H1 (cell line): Measurements from ENCODE around the gene FBXO38. TPM values are rescaled to one million over a fixed set of nuclear protein-coding genes. Genes with fewer than 3 reads are reported as not detected.

Experiments used
- CTCF ChIA-PET: fragments of 300-600 bp; sonication (Branson Sonifier 250); formaldehyde crosslinking; loops from one replicate; lab custom pipeline; 2021; ENCODE audit not compliant: partially characterized antibody; lab: Charles Lee
- POLR2A ChIA-PET: fragments of 300-600 bp; sonication (Branson Sonifier 250); formaldehyde crosslinking; loops from one replicate; lab custom pipeline; 2021; ENCODE audit warnings: inconsistent platforms; ENCODE audit not compliant: partially characterized antibody; lab: Charles Lee
- DNase-seq, 2 experiments: peaks; one replicate each; pipeline versions ENCODE4 v3.0.0 to v3.0.0-alpha.2; 2010 to 2022; ENCODE audit warnings: low spot score in 2 of 2, low read depth in 1 of 2, mixed read lengths in 1 of 2
- FAIRE-seq: peaks from 2 replicates; lab custom pipeline; 2011; peaks lifted over from hg19 to GRCh38; lab: Jason Lieb, UNC
- H2AFZ ChIP-seq: 2 replicates; pipeline ENCODE4 v1.8.1; 2012; ENCODE audit warnings: low read length, inconsistent platforms
- H2AK5ac ChIP-seq: 2 replicates; pipeline ENCODE4 v1.6.1; 2013; ENCODE audit warnings: low read depth, low read length
- H2BK120ac ChIP-seq: replicated peaks from 2 replicates; pipeline ENCODE3; 2013; ENCODE audit warnings: low read depth, low read length, inconsistent platforms
- H2BK12ac ChIP-seq: 2 replicates; pipeline ENCODE4 v1.6.1; 2013; ENCODE audit warnings: low read depth, low read length
- H2BK15ac ChIP-seq: 2 replicates; pipeline ENCODE4 v1.6.1; 2013; ENCODE audit warnings: low read length
- H2BK20ac ChIP-seq: 2 replicates; pipeline ENCODE4 v1.6.1; 2013; ENCODE audit warnings: low read length
- H2BK5ac ChIP-seq: 2 replicates; pipeline ENCODE4 v1.6.1; 2013; ENCODE audit warnings: low read depth, low read length
- H3K14ac ChIP-seq: 2 replicates; pipeline ENCODE4 v1.6.1; 2013; ENCODE audit warnings: inconsistent platforms; ENCODE audit not compliant: insufficient read length
- H3K18ac ChIP-seq: 2 replicates; pipeline ENCODE4 v1.6.1; 2013; ENCODE audit warnings: low read length; ENCODE audit errors: extremely low read depth
- H3K23ac ChIP-seq: 2 replicates; pipeline ENCODE4 v1.6.1; 2013; ENCODE audit warnings: inconsistent platforms; ENCODE audit not compliant: insufficient read length
- H3K23me2 ChIP-seq: 2 replicates; pipeline ENCODE4 v1.6.1; 2013; ENCODE audit warnings: low read depth, low read length
- H3K27ac ChIP-seq: 2 replicates; pipeline ENCODE4 v1.6.1; 2011; ENCODE audit warnings: low read depth, low read length, inconsistent platforms
- H3K27me3 ChIP-seq, 4 experiments: replicated peaks in 1 of 4; 1 replicate in 1 of 4; 2 replicates in 3 of 4; pipeline versions ENCODE4 v1.6.1 to v1.8.1; 2011 to 2013; ENCODE audit warnings: low read length in 3 of 4, mild to moderate bottlenecking in 3 of 4, inconsistent platforms in 2 of 4, mixed read lengths in 2 of 4, moderate library complexity in 1 of 4; ENCODE audit not compliant: control insufficient read depth in 3 of 4, insufficient read depth in 3 of 4; ENCODE audit errors: extremely low read depth in 1 of 4
- H3K36me3 ChIP-seq, 4 experiments: 2 replicates each; pipeline versions ENCODE4 v1.6.1 to v1.8.1; 2011 to 2013; ENCODE audit warnings: mild to moderate bottlenecking in 4 of 4, low read length in 3 of 4, moderate library complexity in 2 of 4, control low read depth in 1 of 4, inconsistent platforms in 1 of 4; ENCODE audit not compliant: insufficient read depth in 4 of 4, control insufficient read depth in 2 of 4
- H3K4ac ChIP-seq: replicated peaks from 2 replicates; pipeline ENCODE3; 2013; ENCODE audit warnings: low read length, low read depth, mixed read lengths, inconsistent platforms; ENCODE audit not compliant: insufficient read length
- H3K4me1 ChIP-seq, 4 experiments: replicated peaks in 1 of 4; 1 replicate in 1 of 4; 2 replicates in 3 of 4; pipeline versions ENCODE4 v1.6.1 to v1.8.1; 2011 to 2013; ENCODE audit warnings: low read length in 3 of 4, inconsistent platforms in 2 of 4, mixed read lengths in 1 of 4; ENCODE audit not compliant: insufficient read depth in 4 of 4, control insufficient read depth in 3 of 4
- H3K4me2 ChIP-seq, 2 experiments: 2 replicates each; pipeline versions ENCODE4 v1.6.1 to v1.8.1; 2011 to 2013; ENCODE audit warnings: low read depth in 2 of 2, low read length in 2 of 2, control low read depth in 1 of 2, inconsistent platforms in 1 of 2, mild to moderate bottlenecking in 1 of 2; ENCODE audit not compliant: insufficient read depth in 1 of 2
- H3K4me3 ChIP-seq, 4 experiments: fragments of 200-600, 300-600 bp in 1 of 4; sonication (generic), shearing (Covaris generic), sonication (Bioruptor Twin) in 1 of 4; 2 replicates each; pipeline versions ENCODE4 v1.5.1 to v1.8.1; 2011 to 2016; ENCODE audit warnings: low read length in 4 of 4, low read depth in 3 of 4, control low read depth in 2 of 4, inconsistent platforms in 2 of 4, mild to moderate bottlenecking in 2 of 4, mixed read lengths in 1 of 4, moderate library complexity in 1 of 4; ENCODE audit not compliant: insufficient read depth in 2 of 4; ENCODE audit errors: extremely low read depth in 1 of 4
- H3K56ac ChIP-seq: replicated peaks from 2 replicates; pipeline ENCODE3; 2013; ENCODE audit warnings: low read depth, mild to moderate bottlenecking, mixed read lengths, low read length, inconsistent platforms; ENCODE audit not compliant: insufficient read length
- H3K79me1 ChIP-seq: 2 replicates; pipeline ENCODE4 v1.6.1; 2013; ENCODE audit warnings: low read depth, low read length, control low read depth
- H3K79me2 ChIP-seq, 2 experiments: 2 replicates each; pipeline versions ENCODE4 v1.6.1 to v1.8.1; 2012 to 2013; ENCODE audit warnings: low read length in 2 of 2, mild to moderate bottlenecking in 2 of 2, inconsistent platforms in 1 of 2; ENCODE audit not compliant: insufficient read depth in 2 of 2, control insufficient read depth in 1 of 2
- H3K9ac ChIP-seq, 4 experiments: replicated peaks in 1 of 4; 1 replicate in 1 of 4; 2 replicates in 3 of 4; pipeline versions ENCODE4 v1.6.1 to v1.8.1; 2011 to 2013; ENCODE audit warnings: low read depth in 3 of 4, low read length in 3 of 4, control low read depth in 2 of 4, mild to moderate bottlenecking in 2 of 4, moderate library complexity in 2 of 4, inconsistent platforms in 1 of 4; ENCODE audit errors: extremely low read depth in 1 of 4
- H3K9me3 ChIP-seq, 2 experiments: 2 replicates each; pipeline versions ENCODE4 v1.6.1 to v1.8.1; 2012 to 2013; ENCODE audit warnings: mild to moderate bottlenecking in 2 of 2, moderate library complexity in 2 of 2, control low read depth in 1 of 2, inconsistent platforms in 1 of 2, low read depth in 1 of 2, low read length in 1 of 2, mixed read lengths in 1 of 2; ENCODE audit not compliant: insufficient read depth in 2 of 2
- H4K20me1 ChIP-seq, 2 experiments: replicated peaks in 1 of 2; 2 replicates each; pipeline versions ENCODE3 to v1.8.1; 2011 to 2013; ENCODE audit warnings: inconsistent platforms in 2 of 2, low read length in 2 of 2, mild to moderate bottlenecking in 1 of 2; ENCODE audit not compliant: insufficient read depth in 2 of 2, control insufficient read depth in 1 of 2
- H4K5ac ChIP-seq: 2 replicates; pipeline ENCODE4 v1.6.1; 2013; ENCODE audit warnings: low read length, low read depth, mixed read lengths, inconsistent platforms; ENCODE audit not compliant: insufficient read length
- H4K8ac ChIP-seq: 2 replicates; pipeline ENCODE4 v1.8.0; 2013; ENCODE audit warnings: mild to moderate bottlenecking, moderate library complexity, low read length, inconsistent platforms; ENCODE audit not compliant: insufficient read depth; ENCODE audit errors: extremely low read depth
- H4K91ac ChIP-seq: replicated peaks from 2 replicates; pipeline ENCODE3; 2013; ENCODE audit warnings: low read length, mixed read lengths, inconsistent platforms; ENCODE audit not compliant: insufficient read length
- BACH1 ChIP-seq: IDR thresholded peaks from 2 replicates; pipeline ENCODE4 v1.6.1; 2012; ENCODE audit warnings: low read length, improper control_type of control experiment
- RNF2 ChIP-seq: fragments of 200-900, 300-1000 bp; sonication (generic); IDR thresholded peaks from 2 replicates; pipeline ENCODE4 v1.7.1; 2016; ENCODE audit warnings: borderline replicate concordance, low read depth, mild to moderate bottlenecking, antibody characterized with exemption, low read length; ENCODE audit not compliant: poor library complexity, severe bottlenecking; ENCODE audit errors: missing control alignments
- RXRA ChIP-seq: IDR thresholded peaks from 2 replicates; pipeline ENCODE4 v1.6.1; 2011; ENCODE audit warnings: low read depth, mild to moderate bottlenecking, low read length, moderate library complexity; ENCODE audit not compliant: insufficient read depth
- SAP30 ChIP-seq: fragments of 300-600 bp; sonication (generic); IDR thresholded peaks from 2 replicates; pipeline ENCODE4 v1.7.1; 2012; ENCODE audit warnings: low read length, moderate library complexity, mild to moderate bottlenecking, inconsistent platforms; ENCODE audit not compliant: insufficient read depth, insufficient replicate concordance
- SIX5 ChIP-seq: IDR thresholded peaks from 2 replicates; pipeline ENCODE4 v1.6.1; 2011; ENCODE audit warnings: mild to moderate bottlenecking, low read depth, low read length
- YY1 ChIP-seq: IDR thresholded peaks from 2 replicates; pipeline ENCODE4 v1.6.1; 2011; ENCODE audit warnings: low read depth, mild to moderate bottlenecking, low read length
- WGBS, 2 experiments: shearing (Covaris generic) in 1 of 2; methylation state at CpG; one replicate each; pipeline versions ENCODE4 v1.1.6 to v1.1.7; 2013 to 2015; ENCODE audit warnings: low lambda C conversion rate in 2 of 2, mixed read lengths in 2 of 2, inconsistent platforms in 1 of 2, low coverage in 1 of 2, missing lambda C conversion rate in 1 of 2; ENCODE audit not compliant: insufficient replicate concordance in 2 of 2, insufficient coverage in 1 of 2, insufficient read length in 1 of 2; ENCODE audit errors: extremely low coverage in 1 of 2, missing lambda C conversion rate in 1 of 2; 5-methylcytosine and 5-hydroxymethylcytosine counted together
- polyA plus RNA-seq, 7 experiments: library from polyadenylated mRNA; depleted of rRNA in 3 of 7; stranded (reverse) in 5 of 7; unstranded in 2 of 7; fragments of >200 nt in 5 of 7; fragments of 200-250 nt in 2 of 7; gene quantifications; 1 replicate in 5 of 7; 2 replicates in 1 of 7; 4 replicates in 1 of 7; pipeline versions ENCODE4 v1.2.1 to v1.2.3, GENCODE V29; 2011 to 2013; ENCODE audit warnings: missing spikeins in 2 of 7, mixed read lengths in 2 of 7
- total RNA-seq: library from RNA; stranded (reverse); fragmentation: NEBNext Ultra II Directional; extraction: Animal tissue kit (Norgen Biotek cat#: 25700); gene quantifications from 2 replicates; pipeline ENCODE4 v1.2.1, GENCODE V29; 2021

The FBXO38 gene
- total and polyA plus RNA-seq, 2 of the 8 experiments (the other 6 are each of a cell fraction or from before 2014, with no cell fraction given) = 9.1 to 34.3 TPM

- Histone ChIP-seq H3K9ac (no peak overlapping the region), H3K36me3 (no peaks in the 10 kb centered on the region), H3K23me2 (no peaks in the 10 kb centered on the region), H2BK5ac (no peak overlapping the region), H2BK20ac (no peak overlapping the region), H3K14ac (no peak overlapping the region), H3K4ac (no peak overlapping the region), H2AK5ac (no peak overlapping the region), H4K91ac (no peak overlapping the region), H2BK15ac (no peak overlapping the region), H3K27ac (no peak overlapping the region), H3K23ac (no peak overlapping the region), H4K20me1 (no peaks in the 10 kb centered on the region), H3K27me3 (no peaks in the 10 kb centered on the region), H3K9me3 (no peaks in the 10 kb centered on the region), H3K4me2 (no peak overlapping the region), H2BK120ac (no peak overlapping the region), H3K79me1 (no peaks in the 10 kb centered on the region), H4K8ac (no peak overlapping the region), H4K5ac (no peak overlapping the region), H3K79me2 (no peaks in the 10 kb centered on the region), H2BK12ac (no peak overlapping the region), H2AFZ (no peak overlapping the region), H3K18ac (no peak overlapping the region), H3K4me1 (no peaks in the 10 kb centered on the region), H3K4me3 (no peak overlapping the region), H3K56ac (no peak overlapping the region)
- DNase-seq (no peak), FAIRE-seq (no peak)
- WGBS, 2 experiments = 100% methylated on average over 1 of the region's 1 CpG; no CpG with 5 or more reads in 1 of the 2 experiments
- ChIA-PET CTCF (interaction anchor here (0.6 to 3.7 kb wide), 3 partner anchors 15 to 354 kb away, joined by 3 to 28 read pairs (median 14); no protein-coding TSS in a partner anchor), POLR2A (no interaction called here)
- no peak for TF ChIP-seq YY1
- TF ChIP-seq SIX5 = no peak
- TF ChIP-seq RXRA = no peak
- TF ChIP-seq BACH1 = no peak
- TF ChIP-seq SAP30 = no peak
- TF ChIP-seq RNF2 = no peak
These were observed 84.2 kb downstream of the FBXO38 start for GRCh38 chr5:148467958-148468357.
